Kidney tubule cell (primary cell): ENCODE results near the gene SEMA3C.

ENCODE experiments used
- DNase-seq: peaks from one replicate; pipeline ENCODE4 v3.0.0-alpha.2; 2018; ENCODE audit warnings: low spot score

The SEMA3C gene

GRCh38 chr7:80775897-80776296 is 143.0 kb downstream of the SEMA3C start:
- DNase-seq: no peak

GRCh38 chr7:80775482-80775881 is 143.4 kb downstream of the SEMA3C start:
- DNase-seq: no peak

- no peak for DNase-seq
Measured at GRCh38 chr7:80774843-80775242, 144.0 kb downstream of the SEMA3C start.

- no peak for DNase-seq
Measured at GRCh38 chr7:80773787-80774508, 144.9 kb downstream of the SEMA3C start.

- no peak for DNase-seq
Measured at GRCh38 chr7:80772347-80772993, 146.4 kb downstream of the SEMA3C start.

- peak; percentile 62 for DNase-seq
Measured at GRCh38 chr7:80771523-80771922, 147.3 kb downstream of the SEMA3C start.

- DNase-seq: peak; percentile 81
Measured at GRCh38 chr7:80770675-80771081, 148.2 kb downstream of the SEMA3C start.

GRCh38 chr7:80770061-80770460 is 148.8 kb downstream of the SEMA3C start:
- DNase-seq: no peak

GRCh38 chr7:80768756-80769155 is 150.1 kb downstream of the SEMA3C start:
- DNase-seq: no peak

- DNase-seq: no peak
Measured at GRCh38 chr7:80767654-80768053, 151.2 kb downstream of the SEMA3C start.

- no peak for DNase-seq
Measured at GRCh38 chr7:80766724-80767123, 152.1 kb downstream of the SEMA3C start.

GRCh38 chr7:80764132-80764531 is 154.7 kb downstream of the SEMA3C start:
- no peak for DNase-seq

- DNase-seq: no peak
Measured at GRCh38 chr7:80763704-80764103, 155.1 kb downstream of the SEMA3C start.

GRCh38 chr7:80763289-80763688 is 155.6 kb downstream of the SEMA3C start:
- no peak for DNase-seq

GRCh38 chr7:80760292-80760691 is 158.6 kb downstream of the SEMA3C start:
- no peak for DNase-seq

- DNase-seq: no peak
Measured at GRCh38 chr7:80752954-80753690, 165.7 kb downstream of the SEMA3C start.

GRCh38 chr7:80749270-80749669 is 169.6 kb downstream of the SEMA3C start:
- peak; percentile 51 for DNase-seq

- DNase-seq: no peak
Measured at GRCh38 chr7:80748363-80749042, 170.3 kb downstream of the SEMA3C start.

GRCh38 chr7:80740778-80741545 is 177.9 kb downstream of the SEMA3C start:
- peak; percentile 19 for DNase-seq

- DNase-seq: peak; percentile 27
Measured at GRCh38 chr7:80736371-80737125, 182.3 kb downstream of the SEMA3C start.

- no peak for DNase-seq
Measured at GRCh38 chr7:80735330-80735729, 183.5 kb downstream of the SEMA3C start.
